GM21529 (cell line): ENCODE results near the gene SIGLEC1.

Experiments
- ATAC-seq: cut with Tn5 transposase; IDR thresholded peaks from one replicate; pipeline ENCODE4 v1.9.1; 2021; ENCODE audit not compliant: unreplicated experiment

The SIGLEC1 gene

DNA sequence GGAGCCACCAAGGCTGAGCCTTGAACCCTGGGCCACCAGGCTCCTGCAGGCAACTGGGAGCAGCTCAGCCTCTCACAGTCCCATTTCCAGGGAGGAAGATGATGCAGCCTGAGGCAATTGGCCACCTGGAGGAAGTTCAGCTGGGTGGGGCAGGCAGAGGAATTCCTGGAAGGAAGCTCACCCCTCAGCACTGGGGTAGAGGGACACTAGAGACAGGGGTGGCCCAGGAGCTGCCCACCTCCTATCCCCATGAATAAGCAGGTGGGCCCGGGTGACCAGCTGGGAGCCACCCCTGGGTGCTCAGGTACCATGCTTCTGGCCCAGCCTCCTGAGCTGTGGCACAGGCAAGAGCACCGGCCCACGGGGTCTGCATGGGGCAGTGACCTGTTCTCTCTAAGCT, 16.5 kb upstream of the SIGLEC1 start:
- ATAC-seq: no peak

DNA sequence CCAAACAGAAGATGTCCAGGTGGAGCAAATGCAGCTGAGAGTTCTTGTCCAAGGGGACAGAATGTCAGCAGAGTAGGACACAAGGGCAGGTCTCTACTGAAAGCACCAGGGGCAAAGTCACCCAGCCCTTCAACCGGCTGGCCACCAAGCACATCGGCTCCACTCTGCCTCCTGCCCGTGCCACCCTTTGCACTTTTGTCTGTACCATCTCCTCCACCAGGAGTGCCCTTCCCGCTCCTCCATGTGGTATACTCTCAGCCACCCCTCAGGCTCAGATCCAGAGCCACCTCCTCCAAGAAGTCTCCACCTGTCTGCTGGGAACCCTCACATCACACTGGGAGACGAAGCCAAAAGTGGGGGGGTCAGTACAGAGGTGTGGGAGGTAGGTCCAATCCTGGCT, 16.0 kb upstream of the SIGLEC1 start:
- ATAC-seq: no peak

DNA sequence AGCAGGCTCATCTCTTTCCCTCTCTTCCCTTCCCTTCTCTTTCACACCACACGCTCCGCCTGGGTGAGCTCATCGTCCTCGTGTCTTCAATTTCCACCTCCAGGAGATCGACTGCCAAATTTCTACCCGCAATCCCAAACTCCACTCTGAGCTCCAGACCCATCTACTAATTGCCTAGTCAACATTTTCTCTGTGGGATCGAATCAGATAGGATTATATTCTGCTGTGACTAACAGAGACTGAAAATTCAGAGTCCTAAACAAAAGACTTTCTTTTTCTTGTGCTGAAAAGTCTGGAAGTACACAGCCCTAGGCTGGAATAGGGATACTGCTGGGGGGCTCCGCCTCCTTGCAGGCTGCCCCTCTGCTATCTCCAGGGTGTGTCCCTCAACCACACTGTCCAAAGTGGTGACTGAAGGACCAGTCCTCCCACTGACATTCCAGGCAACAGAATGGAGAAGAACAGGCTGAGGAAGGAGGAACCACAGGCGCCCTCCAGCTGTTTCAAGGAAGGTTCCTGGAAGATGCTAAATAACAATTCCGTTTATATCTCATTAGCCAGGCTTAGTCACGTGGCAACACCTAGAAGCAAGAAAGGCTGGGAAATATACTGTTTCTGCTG, 15.1 kb upstream of the SIGLEC1 start:
- no peak for ATAC-seq

DNA sequence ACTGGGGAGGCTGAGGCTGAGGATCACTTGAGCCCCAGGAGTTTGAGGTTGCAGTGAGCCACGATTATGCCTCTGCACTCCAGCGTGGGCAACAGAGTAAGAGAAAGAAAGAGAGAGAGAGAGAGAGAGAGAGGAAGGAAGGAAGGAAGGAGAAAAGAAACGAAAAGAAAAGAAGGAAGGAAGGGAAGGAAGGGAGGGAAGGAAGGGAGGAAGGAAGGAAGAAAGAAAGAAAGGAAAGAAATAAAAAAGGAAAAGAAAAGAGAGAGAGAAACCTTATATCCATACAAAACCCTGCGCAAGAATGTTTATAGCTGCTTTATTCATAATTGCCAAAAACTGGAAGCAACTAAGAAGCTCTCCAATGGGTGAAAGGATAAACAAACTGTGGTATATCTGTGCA, 12.0 kb upstream of the SIGLEC1 start:
- ATAC-seq: no peak

DNA sequence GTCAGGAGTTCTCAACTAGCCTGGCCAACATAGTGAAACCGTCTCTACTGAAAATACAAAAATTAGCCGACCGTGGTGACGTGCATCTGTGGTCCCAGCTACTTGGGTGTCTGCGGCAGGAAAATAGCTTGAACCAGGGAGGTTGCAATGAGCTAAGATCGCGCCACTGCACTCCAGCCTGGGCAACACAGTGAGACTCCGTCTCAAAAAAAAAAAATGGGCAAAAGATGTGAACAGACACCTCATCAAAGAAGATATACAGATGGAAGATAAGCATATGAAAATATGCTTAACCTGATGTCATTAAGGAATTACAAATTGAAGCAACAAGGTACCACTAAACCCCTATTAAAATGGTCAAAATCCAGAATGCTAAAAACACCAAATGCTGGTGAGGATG, 10.9 kb upstream of the SIGLEC1 start:
- no peak for ATAC-seq

DNA sequence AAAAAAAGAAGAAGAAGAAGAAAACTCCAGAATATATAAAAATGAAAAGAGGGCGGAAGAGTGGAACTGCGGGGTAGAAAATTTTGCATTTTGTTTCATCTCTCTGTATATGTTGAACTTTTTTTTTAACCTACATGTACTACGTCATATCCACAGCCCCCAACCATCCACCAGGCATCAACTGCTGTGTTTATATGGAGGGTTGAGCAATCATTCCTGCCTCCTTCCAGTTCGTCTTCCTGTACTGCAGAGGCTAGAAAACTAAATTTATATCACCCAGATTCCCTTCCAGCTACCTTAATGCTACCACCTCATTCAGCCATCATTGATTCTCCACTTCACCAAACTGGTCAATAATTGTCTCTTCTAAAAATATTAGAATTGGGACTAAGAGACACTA, 9.5 kb upstream of the SIGLEC1 start:
- ATAC-seq: no peak

DNA sequence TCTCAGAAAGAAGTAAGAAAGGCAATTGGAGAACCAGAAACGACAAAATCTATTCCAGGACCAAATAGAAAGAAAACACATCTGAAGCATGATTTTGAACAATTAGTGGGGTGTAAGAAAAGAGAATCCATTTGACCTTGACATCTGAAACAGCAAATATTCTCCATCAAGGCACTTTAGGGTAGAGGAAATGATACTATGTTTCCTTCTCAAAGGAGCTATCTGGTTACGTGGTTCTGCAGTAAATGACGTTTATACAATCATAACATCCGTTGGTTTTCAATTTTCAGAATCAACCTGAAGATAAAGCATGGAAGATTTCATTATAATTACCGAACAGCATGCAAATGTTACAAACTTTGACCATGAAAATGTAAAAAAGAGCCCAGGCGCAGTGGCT, 8.2 kb upstream of the SIGLEC1 start:
- ATAC-seq: no peak

DNA sequence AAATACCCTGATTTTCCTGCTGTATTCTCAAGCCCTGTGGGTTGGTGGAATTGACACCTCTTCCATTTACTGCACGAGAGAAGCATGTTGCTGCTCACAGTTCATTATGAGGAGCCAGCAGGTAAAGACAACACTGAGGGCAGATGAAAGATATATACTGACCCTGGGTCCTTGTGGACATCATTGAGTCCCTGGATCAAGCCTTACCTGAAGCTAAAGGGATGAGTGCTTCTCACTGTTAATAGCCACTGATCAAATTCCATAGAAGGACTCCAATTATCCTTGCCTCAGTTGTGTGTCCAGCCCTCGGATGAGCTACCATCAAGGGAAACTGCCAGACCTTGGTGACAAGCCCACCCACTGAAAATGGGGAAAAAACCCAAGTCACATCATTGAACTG, 7.7 kb upstream of the SIGLEC1 start:
- ATAC-seq: no peak

DNA sequence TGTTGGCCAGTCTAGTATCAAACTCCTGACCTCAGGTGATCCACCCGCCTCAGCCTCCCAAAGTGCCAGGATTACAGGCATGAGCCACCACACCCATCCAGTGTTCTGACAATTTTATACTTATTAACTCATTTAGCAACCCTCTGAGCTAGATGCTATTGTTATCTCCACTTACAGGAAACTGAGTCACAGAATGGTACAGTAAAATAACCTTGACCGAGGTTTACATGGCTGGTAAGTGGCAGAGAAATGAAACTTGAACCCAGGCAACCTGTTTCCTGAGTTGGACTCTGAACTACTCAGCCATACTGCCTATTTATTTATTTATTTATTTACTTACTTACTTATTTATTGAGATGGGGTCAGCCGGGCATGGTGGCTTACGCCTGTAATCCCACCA, 6.6 kb upstream of the SIGLEC1 start:
- no peak for ATAC-seq

DNA sequence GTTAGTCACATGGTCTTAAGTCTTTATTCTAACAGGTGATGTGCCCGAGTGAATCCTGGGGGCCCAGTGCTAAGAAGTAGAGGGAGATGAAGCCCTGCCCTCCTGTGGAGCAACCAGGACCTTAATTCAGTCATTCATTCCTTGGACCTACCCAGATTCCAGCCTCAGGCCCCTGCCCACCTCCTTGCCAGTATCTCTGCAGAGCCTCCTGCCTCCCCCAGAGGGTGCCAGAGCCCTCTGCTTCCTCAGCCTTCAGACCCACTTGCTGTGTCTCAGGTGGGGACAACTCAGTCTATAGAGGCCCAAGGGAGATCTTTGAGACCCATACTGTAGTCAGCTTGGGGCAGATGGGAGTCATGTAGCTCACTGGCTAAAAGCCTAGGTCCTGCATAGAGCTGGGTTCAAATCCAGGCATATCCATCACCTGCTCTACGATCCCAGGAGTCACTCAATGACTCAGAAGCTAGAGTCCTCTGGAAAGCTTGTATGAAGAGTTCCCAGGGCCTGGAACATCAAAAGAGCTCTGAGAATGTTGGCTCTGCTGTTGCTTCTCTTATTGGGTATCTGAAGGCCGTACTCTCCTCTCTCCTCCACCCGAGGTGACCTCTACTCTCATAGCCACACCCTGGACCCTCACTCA, 3.9 kb upstream of the SIGLEC1 start:
- no peak for ATAC-seq

DNA sequence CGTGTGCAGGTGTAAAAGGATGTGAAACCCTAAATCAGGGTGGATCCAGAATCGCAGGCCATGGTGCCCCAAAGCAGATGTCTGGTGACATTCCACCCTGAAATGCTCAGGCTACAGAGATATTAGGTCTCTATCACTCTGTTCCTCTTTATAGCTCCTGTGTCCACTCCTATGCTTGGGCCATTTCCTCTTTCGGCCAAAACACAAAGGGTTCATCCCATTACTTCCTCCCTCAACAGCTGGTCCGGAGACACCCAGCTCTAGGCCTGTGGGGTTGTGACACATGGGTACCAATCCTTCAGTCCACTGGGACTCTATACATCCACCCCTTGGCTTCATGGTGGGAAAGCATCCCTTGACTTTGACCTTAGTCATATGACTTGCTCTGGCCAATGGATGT, 1.7 kb upstream of the SIGLEC1 start:
- ATAC-seq: no peak

DNA sequence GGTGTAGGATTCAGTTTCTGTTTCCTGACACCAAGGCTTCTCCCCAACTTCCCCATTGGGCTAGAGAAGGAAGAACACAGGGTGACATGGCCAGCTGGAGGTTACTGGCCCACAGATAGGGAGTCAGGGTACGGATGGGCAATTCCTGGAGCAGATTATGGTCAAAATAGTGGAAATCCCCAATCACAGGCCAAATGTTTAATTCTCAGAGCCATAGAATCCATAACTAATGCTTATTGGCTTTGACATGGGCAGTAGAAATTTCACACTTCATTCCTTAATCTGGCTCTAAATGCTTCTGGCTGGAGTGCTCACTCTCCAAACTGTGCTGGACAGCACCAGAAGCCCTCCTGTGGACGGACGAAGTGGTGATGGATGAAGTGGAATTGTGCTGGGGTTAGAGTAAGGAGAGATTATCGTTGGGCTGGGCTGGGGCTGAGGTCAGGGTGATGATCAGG, 887 bp downstream of the SIGLEC1 start:
- ATAC-seq: no peak

DNA sequence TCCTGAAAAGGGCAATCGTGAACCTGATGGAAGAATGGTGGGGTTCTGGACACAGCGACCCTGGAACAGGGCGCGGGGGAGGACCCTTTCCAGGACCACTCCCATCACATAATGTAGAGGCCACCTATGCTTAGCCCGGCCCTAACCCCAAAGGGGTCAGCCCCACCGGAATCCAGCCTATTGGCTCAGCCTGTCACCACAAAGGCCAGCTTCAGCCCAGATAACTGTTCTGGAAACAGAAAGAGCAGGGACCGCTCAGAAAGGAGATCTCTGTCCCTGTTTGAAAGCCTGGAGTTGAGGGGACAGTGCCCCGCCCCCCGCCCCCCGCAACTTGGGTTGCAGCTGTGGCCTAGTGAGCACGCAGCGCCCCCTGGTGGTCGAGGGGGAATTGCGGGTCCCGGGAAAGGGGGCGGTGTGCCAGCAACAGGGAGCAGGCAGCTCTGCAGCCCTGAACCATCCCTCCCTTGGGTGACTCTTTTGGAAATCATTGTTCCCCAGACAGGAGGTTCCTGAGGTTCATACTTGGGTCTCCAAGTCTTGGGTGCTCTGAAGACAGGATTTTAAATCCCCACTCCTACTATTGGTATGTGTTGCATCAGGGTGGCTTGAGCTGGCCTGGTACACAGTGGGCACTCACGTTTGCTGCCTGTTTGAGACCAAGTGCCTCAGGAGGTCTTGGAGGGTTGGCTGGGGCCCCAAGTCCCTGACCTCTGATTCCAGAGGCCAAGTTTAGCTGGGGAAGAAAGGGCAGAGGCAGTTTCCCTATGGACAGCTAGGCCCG, 1.5 kb downstream of the SIGLEC1 start:
- no peak for ATAC-seq

DNA sequence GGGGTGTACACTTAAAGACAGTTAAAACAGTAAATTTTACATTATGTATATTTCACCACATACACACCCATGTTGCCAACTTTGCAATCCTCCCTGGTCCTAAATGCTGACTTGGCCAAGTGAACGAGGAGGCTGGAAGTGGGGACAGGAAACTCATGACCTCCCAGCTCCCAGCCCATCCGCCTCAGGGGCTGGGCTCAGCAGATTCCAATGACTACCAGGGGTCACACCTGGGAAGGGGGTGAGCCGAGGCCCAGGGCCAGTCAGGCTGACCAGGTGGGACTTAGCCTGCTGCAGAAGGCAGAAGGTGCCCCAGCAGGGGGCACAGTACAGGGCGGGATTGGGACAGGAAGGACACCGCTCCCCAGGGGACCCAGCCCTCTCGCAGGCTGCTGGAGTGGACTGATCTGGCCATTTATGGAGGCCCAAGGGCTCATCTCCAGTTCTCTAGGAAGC, 2.4 kb downstream of the SIGLEC1 start:
- ATAC-seq: no peak

DNA sequence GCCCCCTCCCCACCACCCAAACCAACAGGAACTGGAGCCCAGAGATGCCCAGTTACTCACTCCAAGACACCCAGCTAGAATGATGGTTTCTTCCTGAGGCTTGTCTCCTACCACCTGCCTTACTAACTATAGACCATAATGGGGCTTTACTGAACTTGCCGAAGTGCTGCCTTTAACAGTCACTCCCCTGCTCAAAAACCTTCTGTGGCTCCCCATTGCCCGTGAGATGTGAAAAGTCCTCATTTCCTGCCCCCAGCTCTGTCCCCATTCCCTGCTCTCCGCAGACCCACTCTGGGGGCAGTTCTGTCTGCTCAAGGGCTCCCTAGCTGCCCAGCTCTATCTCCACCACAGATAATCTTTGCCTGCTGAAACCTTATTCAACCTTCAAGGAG, 4.9 kb downstream of the SIGLEC1 start:
- ATAC-seq: no peak

DNA sequence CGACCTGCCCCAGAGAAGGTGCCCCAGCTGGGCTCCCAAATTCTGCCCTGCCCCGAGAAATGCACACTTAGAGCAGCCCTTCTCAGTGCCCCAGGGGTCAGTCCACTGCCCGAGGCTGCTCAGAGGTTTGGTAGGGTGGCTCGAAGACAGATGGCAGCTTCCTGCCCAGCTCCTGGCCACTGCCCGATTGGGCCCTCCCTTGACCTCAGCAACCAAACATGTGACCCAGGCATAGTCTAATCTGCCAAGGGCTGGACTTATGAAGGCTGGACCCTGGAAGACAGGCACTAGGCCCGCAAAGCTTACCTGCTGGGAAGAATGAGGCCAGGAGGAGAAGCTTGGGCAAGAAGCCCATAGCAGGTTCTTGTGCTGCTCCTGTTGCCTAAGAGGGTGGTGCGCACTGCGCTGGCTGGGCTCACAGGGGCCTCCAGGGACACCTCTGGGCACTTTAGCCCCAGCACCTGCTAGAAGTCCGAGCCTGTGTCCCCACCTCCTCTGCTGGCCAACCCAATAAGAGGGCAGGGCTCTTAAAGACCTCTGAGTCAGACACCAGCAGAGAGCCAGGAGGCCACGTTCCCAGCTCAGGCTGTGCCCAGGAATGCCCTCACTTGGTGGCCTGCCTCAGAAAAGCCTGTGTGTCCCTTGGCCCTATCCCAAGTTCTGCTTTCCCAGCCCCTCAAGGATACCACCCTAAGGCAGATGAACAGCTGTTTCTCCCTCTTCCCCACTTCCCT, 5.5 kb downstream of the SIGLEC1 start:
- ATAC-seq: no peak

DNA sequence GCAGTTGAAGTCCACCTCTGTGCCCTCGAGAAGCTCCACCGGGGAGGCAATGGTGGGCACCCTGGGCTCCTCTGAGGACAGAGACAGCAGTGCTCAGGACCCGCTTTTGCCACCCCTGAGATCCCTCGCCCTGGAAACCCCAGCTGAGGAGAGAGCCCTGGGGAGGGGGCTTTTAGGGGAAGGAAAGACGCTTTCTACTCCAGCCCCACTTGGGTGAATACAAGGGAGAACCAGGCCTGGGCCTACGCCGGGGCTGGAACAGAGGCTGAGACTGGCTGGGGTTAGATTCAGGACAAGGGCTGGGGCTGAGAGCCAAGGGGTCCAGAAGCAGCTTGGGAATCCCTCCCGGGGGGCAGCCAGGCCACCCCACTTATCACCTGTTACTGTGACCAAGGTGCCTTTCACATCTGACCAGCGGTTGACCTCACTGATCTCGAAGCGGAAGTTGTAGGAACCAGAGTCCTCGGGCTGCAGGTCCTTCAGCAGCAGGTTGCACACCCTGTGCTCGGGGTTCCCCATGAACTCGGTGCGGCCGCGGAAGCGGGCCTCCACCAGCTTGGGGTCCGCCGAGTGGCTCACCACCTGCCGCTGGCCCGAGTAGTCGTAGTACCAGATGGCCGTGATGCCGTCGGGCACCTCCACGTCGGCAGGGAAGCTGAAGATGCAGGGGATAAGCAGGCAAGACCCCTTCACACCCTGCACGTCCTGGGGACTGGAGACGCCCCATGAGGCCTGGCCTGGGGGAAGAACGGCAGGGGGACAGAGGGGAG, 6.2 kb downstream of the SIGLEC1 start:
- no peak for ATAC-seq

DNA sequence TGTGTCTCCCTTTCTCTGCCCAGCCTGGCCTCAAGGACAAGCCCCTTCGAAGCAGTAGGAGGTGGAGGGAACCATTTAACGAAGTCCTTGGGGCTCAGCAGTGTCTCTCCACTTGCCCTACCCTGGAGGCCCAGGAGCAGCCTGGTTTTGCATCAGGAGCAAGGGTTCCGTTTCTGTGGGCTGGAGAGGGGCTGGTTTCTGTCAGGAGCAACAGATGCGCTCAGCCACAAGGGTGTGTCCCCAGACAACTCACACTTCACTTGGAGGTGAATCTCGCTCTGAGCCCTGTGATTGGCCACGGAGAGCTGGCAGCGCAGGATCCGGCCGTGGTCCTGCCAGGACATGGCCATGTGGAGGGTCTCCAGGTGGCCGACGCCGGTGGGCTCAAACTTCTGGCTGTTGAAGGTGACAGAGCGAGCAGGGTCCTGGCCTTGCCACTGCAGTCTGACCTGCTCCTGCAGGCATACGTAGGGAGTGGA, 6.9 kb downstream of the SIGLEC1 start:
- ATAC-seq: no peak

DNA sequence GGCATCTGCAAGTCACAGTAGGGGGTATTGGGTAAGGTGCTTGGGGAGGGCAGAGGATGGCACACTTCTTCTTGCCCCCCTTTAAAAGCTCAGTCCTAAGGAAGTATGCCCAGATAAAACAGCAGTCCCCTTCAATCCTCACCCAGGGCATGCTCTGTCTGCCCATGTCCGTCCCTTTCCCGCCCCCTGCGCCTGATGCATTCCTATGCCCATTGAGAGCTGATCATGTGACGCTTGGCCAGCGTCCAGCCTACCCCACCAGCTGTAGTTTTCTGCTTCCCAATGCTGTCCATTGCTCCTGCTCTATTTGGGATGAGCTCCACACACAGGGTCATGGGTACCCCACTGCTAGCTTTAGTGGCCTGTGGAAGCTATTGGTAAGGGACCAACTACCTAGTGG, 8.3 kb downstream of the SIGLEC1 start:
- no peak for ATAC-seq

DNA sequence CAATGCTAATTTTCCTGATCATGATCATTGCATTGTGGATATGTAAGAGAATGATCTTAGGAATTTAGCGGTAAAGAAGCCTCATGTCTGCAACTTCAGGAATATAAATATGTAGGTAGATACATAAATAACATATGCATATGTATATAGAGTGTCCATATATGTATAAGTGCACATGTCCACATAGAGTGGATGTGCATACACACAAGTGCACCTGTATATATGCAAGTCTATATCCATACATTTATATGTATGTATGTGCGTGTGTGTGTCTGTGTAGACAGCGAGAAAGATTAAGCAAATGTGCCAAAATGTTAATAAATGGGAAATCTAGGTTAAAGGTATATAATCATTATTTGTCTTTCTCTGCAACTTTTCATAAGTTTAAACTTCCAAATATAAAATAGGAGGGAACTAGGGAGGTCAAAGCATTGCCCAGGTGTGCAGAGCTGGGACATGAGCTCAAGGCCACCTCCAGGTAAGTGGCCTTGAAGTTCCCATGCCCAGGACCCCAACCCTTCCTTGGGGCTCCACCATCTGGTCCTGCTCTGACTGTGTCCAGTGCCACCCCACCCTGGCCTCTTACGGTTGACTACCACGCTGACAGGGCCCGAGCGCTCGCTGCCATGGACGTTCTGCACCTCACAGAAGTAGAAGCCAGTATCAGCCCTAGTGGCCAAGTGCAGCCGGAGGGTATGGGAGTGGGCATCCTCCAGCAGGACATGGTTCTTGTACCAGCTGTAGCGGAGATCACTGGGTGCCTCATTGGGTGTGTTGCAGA, 9.6 kb downstream of the SIGLEC1 start:
- no peak for ATAC-seq
